ENCODE data around the gene MOB1B.
A peak's percentile ranks its signal among the peaks of the same experiment; 100 is the strongest.

Gene MOB1B

DNA sequence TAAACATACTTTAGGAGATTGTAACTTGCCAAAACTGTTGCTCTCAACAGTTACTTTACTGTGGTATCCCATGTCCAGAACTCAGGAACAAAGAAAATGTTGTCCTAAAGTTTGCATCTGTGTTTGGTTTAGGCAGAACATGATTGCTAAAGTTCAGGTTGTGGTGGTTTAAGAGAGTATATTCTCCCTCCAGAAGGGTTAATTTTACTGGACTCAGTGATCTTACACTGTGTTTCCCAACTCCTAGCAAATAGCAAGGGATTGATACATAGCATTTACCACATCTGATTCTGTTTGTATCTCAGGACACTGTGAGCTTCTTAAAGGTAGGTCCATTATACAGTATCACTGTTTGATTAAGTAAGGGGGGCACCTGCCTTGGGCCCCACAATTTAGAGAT lies 78.0 kb downstream of the MOB1B start:
- DNase-seq (ENCODE audit: insufficient read length, low spot score) = no peak
- TF ChIP-seq PAX5 (IDR thresholded peaks at IDR 0.05; ENCODE audit: insufficient read depth, low read length, severe bottlenecking) = no peak
- peak; percentile 52 for FAIRE-seq

DNA sequence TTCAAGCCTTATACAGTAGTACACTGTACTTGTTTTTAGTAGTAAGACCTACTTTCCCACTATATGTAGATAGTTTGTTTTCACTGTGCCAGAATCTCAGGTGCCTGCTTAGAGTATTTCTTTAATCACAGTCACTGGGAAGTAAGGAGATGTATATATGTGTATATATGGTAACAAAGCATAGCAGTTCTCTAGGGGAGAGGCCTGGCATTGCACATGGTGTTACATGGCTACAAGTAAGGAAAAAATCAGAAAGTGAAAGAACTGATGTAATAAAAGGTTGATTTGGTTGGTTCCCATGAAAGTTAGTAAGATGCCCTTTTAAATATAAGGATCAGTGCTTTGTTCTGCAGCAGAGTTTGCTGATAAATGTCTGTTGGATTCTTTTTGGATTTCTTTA lies 81.9 kb downstream of the MOB1B start:
- FAIRE-seq (no peak), DNase-seq (ENCODE audit: insufficient read length, low spot score) (no peak)
- no peak for TF ChIP-seq POU2F2 (IDR thresholded peaks at IDR 0.05; ENCODE audit: low read depth, low read length)
- no peak for TF ChIP-seq POLR2AphosphoS5 (IDR thresholded peaks at IDR 0.05; ENCODE audit: low read depth, low read length)
- no peak for TF ChIP-seq POLR2A (IDR thresholded peaks at IDR 0.05; ENCODE audit: low read depth, low read length)
- no peak for TF ChIP-seq TAF1 (IDR thresholded peaks at IDR 0.05; ENCODE audit: low read depth, low read length)
- no peak for TF ChIP-seq SPI1 (IDR thresholded peaks at IDR 0.05; ENCODE audit: low read depth, low read length)
- TF ChIP-seq PAX5 (IDR thresholded peaks at IDR 0.05; ENCODE audit: insufficient read depth, low read length, severe bottlenecking) = no peak

DNA sequence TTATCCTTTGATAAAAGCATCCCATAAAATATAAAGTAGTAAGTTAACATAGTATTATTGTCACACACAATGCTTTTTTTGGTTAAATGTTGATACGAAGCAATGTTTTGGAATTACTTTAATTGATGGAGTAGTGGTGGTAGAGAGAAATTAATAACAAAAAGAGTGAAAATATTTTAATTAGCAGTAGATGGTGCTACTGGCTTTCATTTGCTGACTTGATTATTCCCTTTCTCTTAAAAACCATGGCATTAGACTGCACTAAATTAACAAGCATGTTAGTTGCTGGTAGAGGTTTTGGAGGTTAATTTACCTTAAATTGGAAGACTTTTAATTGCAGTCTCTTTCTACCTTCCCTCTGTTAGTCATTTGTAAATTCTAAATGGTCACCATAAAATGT lies 82.4 kb downstream of the MOB1B start:
- DNase-seq (ENCODE audit: insufficient read length, low spot score) (no peak), FAIRE-seq (no peak)
- no peak for TF ChIP-seq POLR2A (IDR thresholded peaks at IDR 0.05; ENCODE audit: low read depth, low read length)

DNA sequence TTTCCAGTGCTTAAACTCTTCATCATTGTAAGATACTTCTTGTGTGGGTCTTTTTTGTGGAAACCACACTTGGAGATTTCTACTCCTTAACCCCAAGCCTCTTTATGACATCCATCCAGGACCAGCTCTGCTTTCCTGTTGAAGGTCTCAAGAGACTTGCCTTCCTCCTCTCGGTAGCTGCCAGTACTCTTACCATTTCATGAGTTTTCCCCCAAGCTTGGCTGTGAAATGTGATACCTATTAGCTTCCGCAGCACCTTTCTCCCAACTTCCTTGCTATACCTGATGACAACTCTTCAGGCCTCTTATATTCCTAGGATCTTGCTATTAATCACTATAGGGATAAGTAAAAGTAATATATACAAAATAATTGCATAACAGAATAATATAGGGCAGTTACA lies 89.4 kb downstream of the MOB1B start:
- DNase-seq (ENCODE audit: insufficient read length, low spot score) (no peak), FAIRE-seq (no peak)
- no peak for TF ChIP-seq POU2F2 (IDR thresholded peaks at IDR 0.05; ENCODE audit: low read depth, low read length)
- TF ChIP-seq POLR2AphosphoS5 (IDR thresholded peaks at IDR 0.05; ENCODE audit: low read depth, low read length) = no peak
- TF ChIP-seq PAX5 (IDR thresholded peaks at IDR 0.05; ENCODE audit: insufficient read depth, low read length, severe bottlenecking) = no peak
- TF ChIP-seq SPI1 (IDR thresholded peaks at IDR 0.05; ENCODE audit: low read depth, low read length) = no peak
- TF ChIP-seq POLR2A (IDR thresholded peaks at IDR 0.05; ENCODE audit: low read depth, low read length) = no peak
- TF ChIP-seq TAF1 (IDR thresholded peaks at IDR 0.05; ENCODE audit: low read depth, low read length) = no peak

DNA sequence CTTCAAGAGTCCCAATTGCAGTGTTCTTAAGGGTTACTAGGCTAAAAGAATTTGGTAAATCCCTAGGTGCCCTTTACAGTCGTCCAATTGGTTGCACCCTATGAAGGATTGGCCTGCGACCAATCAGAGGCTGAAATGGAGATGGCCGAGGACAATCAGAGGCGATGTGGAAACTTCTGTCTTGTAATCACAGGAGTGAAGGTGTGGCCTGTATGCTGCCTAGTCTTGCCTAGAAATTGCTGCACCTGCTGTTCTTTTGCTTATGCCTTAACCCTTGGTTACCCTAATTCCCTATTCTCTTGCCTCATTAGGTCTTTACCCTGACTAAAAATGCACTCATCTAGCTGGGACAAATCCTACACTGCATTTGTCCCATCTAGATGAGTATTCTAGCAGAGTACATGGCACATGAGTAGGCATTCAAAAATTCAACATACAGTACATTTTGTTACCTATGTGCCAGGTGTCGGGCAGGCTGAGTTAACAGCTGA lies 90.3 kb downstream of the MOB1B start:
- FAIRE-seq (peak; percentile 45), DNase-seq (ENCODE audit: insufficient read length, low spot score) (no peak)
- TF ChIP-seq SPI1 (IDR thresholded peaks at IDR 0.05; ENCODE audit: low read depth, low read length) (no peak), TAF1 (IDR thresholded peaks at IDR 0.05; ENCODE audit: low read depth, low read length) (no peak)

DNA sequence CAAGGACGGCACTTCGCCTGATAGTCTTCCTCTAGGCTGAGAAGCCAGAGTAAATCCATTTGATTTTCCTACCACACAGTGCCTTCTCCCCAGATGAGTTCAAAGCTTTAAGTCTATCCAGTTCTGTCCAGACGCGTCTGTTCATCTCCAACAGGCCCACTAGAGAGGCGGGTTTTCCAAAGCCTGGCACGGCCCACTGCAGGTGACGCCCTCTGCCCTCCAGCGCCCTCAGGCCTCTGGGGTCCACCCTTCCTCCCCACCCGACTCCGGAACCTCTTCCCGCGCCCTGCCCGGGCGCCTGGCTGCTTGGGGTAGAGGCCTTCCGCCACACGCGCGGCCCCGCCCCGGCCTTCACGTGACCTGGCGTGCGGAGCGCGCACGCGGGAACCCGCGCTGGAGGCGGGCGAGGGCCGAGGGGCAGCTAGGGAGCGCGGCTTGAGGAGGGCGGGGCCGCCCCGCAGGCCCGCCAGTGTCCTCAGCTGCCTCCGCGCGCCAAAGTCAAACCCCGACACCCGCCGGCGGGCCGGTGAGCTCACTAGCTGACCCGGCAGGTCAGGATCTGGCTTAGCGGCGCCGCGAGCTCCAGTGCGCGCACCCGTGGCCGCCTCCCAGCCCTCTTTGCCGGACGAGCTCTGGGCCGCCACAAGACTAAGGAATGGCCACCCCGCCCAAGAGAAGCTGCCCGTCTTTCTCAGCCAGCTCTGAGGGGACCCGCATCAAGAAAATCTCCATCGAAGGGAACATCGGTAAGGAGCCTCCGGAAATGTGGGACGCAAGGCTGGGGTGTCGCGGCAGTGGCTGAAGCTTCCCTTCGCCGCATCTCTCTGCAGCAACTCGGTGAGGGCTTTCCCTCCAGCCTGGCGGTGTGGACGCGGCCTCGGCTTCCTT lies 91.3 kb downstream of the MOB1B start, which contains the start of gene DCK:
Gene DCK (plus strand): TSS at position 469 of the 888 bp plus-strand sequence. CDS start 187 bp downstream, at position 656.
- TF ChIP-seq SPI1 (IDR thresholded peaks at IDR 0.05; ENCODE audit: low read depth, low read length) (no peak), POLR2A (IDR thresholded peaks at IDR 0.05; ENCODE audit: low read depth, low read length) (peak; percentile 91), TAF1 (IDR thresholded peaks at IDR 0.05; ENCODE audit: low read depth, low read length) (peak; percentile 64), POU2F2 (IDR thresholded peaks at IDR 0.05; ENCODE audit: low read depth, low read length) (peak; percentile 28; the same call in 1 of the 2 replicates), PAX5 (IDR thresholded peaks at IDR 0.05; ENCODE audit: insufficient read depth, low read length, severe bottlenecking) (peak; percentile 1), POLR2AphosphoS5 (IDR thresholded peaks at IDR 0.05; ENCODE audit: low read depth, low read length) (peak; percentile 83; the same call in 1 of the 2 replicates)
- FAIRE-seq (peak; percentile 93), DNase-seq (ENCODE audit: insufficient read length, low spot score) (peak; percentile 79)

DNA sequence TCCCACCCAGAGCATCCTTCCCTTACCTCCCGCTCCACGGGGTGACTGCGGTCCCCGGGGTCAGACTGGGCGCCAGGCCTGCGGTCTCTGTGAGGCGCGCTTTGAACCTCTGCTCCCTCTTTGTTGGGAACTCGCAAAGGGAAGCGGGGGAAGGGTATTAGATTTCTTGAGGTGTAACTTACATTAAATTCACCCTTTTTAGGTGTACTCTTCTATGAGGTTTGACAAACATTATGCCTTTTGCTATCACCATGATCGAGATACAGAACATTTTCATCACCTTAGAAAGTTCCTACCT lies 91.8 kb downstream of the MOB1B start:
- no peak for DNase-seq (ENCODE audit: insufficient read length, low spot score)
- FAIRE-seq = peak; percentile 43
- no peak for TF ChIP-seq TAF1 (IDR thresholded peaks at IDR 0.05; ENCODE audit: low read depth, low read length)
- TF ChIP-seq SPI1 (IDR thresholded peaks at IDR 0.05; ENCODE audit: low read depth, low read length) = no peak
- TF ChIP-seq POLR2AphosphoS5 (IDR thresholded peaks at IDR 0.05; ENCODE audit: low read depth, low read length) = no peak
- no peak for TF ChIP-seq POU2F2 (IDR thresholded peaks at IDR 0.05; ENCODE audit: low read depth, low read length)
- no peak for TF ChIP-seq POLR2A (IDR thresholded peaks at IDR 0.05; ENCODE audit: low read depth, low read length)
- no peak for TF ChIP-seq PAX5 (IDR thresholded peaks at IDR 0.05; ENCODE audit: insufficient read depth, low read length, severe bottlenecking)

DNA sequence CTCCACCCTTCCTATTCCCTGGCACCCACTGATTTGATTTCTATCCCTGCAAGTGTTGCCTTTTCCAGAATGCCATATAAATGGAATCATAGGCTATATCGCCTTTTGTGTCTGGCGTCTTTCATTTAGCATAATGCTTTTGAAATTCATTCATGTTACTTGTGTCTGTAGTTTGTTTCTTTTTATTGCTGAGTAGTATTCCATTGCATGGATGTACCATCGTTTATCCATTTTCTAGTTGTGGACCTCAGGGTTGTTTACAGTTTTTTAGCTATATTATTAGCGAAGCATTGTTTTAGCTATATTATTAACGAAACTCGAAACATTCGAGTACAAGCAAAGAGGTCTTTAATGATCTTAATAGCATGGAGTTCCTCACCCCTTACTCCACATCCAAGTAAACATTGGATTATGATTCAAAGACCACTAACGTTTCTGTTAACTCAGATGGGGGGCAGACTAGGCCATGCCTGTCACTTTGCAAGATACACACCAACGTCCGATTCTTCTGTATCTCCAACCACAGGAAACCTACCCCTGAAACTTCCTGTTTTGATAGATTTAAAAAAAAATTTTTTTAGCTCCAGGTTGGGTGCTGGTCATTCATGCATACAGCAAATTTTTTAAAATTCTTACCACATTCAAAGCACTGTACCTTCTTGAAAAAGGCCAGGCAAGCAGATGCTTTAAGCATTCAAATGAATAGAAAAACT lies 92.4 kb downstream of the MOB1B start:
- TF ChIP-seq POLR2AphosphoS5 (IDR thresholded peaks at IDR 0.05; ENCODE audit: low read depth, low read length) = no peak
- TF ChIP-seq POLR2A (IDR thresholded peaks at IDR 0.05; ENCODE audit: low read depth, low read length) = no peak
- no peak for TF ChIP-seq POU2F2 (IDR thresholded peaks at IDR 0.05; ENCODE audit: low read depth, low read length)
- no peak for TF ChIP-seq PAX5 (IDR thresholded peaks at IDR 0.05; ENCODE audit: insufficient read depth, low read length, severe bottlenecking)
- TF ChIP-seq TAF1 (IDR thresholded peaks at IDR 0.05; ENCODE audit: low read depth, low read length) = no peak
- TF ChIP-seq SPI1 (IDR thresholded peaks at IDR 0.05; ENCODE audit: low read depth, low read length) = no peak
- DNase-seq (ENCODE audit: insufficient read length, low spot score) = no peak
- FAIRE-seq = no peak

DNA sequence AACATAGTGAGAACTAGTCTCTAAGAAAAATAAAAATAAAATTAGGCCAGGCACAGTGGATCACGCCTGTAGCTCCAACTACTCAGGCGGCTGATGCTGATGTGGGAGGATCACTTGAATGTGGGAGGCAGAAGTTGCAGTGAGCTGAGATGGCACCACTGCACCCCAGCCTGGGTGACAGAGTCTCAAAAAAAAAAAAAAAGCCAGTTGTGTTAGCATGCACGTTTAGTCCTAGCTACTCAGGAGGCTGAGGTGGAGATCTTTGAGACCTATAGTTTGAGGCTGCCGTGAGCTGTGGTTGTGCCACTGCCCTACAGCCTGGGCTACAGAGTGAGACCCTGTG lies 93.8 kb downstream of the MOB1B start:
- no peak for DNase-seq (ENCODE audit: insufficient read length, low spot score)
- FAIRE-seq = peak; percentile 63
- TF ChIP-seq TAF1 (IDR thresholded peaks at IDR 0.05; ENCODE audit: low read depth, low read length) (no peak), POU2F2 (IDR thresholded peaks at IDR 0.05; ENCODE audit: low read depth, low read length) (no peak), SPI1 (IDR thresholded peaks at IDR 0.05; ENCODE audit: low read depth, low read length) (no peak), PAX5 (IDR thresholded peaks at IDR 0.05; ENCODE audit: insufficient read depth, low read length, severe bottlenecking) (no peak), POLR2AphosphoS5 (IDR thresholded peaks at IDR 0.05; ENCODE audit: low read depth, low read length) (no peak), POLR2A (IDR thresholded peaks at IDR 0.05; ENCODE audit: low read depth, low read length) (no peak)

DNA sequence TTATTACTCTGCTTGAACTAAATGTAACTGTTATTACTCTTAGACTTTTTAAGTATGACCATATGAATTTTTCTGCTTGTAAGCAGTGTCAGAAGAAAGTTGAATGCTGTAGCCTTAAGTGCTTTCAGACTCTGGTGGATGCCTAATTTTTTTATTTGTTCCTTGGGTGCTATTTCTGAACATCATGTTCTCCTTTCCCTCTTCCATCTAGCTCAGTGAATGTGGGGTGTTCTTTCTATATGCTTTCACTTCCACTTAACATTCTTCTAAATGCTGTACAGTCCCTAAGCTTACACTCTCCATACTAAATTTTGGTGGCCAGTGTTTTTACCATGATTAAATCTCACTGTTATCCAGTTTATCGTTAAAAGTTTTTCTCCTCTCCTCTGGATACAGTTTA lies 94.9 kb downstream of the MOB1B start:
- FAIRE-seq (peak; percentile 33), DNase-seq (ENCODE audit: insufficient read length, low spot score) (no peak)
- TF ChIP-seq POLR2A (IDR thresholded peaks at IDR 0.05; ENCODE audit: low read depth, low read length) = no peak
- peak; percentile 41 for TF ChIP-seq SPI1 (IDR thresholded peaks at IDR 0.05; ENCODE audit: low read depth, low read length)

Data from GM12891 (cell line).